ENCODE data around the gene MT1F.

GRCh38 chr16:56677474-56677873, 19.7 kb downstream of the MT1F start:
- TF ChIP-seq, protein P1, sequence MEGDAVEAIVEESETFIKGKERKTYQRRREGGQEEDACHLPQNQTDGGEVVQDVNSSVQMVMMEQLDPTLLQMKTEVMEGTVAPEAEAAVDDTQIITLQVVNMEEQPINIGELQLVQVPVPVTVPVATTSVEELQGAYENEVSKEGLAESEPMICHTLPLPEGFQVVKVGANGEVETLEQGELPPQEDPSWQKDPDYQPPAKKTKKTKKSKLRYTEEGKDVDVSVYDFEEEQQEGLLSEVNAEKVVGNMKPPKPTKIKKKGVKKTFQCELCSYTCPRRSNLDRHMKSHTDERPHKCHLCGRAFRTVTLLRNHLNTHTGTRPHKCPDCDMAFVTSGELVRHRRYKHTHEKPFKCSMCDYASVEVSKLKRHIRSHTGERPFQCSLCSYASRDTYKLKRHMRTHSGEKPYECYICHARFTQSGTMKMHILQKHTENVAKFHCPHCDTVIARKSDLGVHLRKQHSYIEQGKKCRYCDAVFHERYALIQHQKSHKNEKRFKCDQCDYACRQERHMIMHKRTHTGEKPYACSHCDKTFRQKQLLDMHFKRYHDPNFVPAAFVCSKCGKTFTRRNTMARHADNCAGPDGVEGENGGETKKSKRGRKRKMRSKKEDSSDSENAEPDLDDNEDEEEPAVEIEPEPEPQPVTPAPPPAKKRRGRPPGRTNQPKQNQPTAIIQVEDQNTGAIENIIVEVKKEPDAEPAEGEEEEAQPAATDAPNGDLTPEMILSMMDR (IDR thresholded peaks at IDR 0.05; ENCODE audit: insufficient read depth, low read length, poor library complexity, severe bottlenecking) = no peak
- TF ChIP-seq EZH2phosphoT487 (conservative IDR thresholded peaks at IDR 0.05; ENCODE audit: low read length) = no peak
